GM21360 (cell line): Measurements from ENCODE around the gene AP4B1.
A peak's percentile ranks its signal among the peaks of the same experiment; 100 is the strongest.
"Not testable (repeated sequence)": the region's sequence is repeated elsewhere in the genome, so short reads cannot be mapped to it uniquely, and the experiment has no call there.

ENCODE experiments used
- ATAC-seq: cut with Tn5 transposase; IDR thresholded peaks from one replicate; pipeline ENCODE4 v1.9.1; 2021; ENCODE audit warnings: mild to moderate bottlenecking, moderate library complexity; ENCODE audit not compliant: unreplicated experiment

The AP4B1 gene

DNA sequence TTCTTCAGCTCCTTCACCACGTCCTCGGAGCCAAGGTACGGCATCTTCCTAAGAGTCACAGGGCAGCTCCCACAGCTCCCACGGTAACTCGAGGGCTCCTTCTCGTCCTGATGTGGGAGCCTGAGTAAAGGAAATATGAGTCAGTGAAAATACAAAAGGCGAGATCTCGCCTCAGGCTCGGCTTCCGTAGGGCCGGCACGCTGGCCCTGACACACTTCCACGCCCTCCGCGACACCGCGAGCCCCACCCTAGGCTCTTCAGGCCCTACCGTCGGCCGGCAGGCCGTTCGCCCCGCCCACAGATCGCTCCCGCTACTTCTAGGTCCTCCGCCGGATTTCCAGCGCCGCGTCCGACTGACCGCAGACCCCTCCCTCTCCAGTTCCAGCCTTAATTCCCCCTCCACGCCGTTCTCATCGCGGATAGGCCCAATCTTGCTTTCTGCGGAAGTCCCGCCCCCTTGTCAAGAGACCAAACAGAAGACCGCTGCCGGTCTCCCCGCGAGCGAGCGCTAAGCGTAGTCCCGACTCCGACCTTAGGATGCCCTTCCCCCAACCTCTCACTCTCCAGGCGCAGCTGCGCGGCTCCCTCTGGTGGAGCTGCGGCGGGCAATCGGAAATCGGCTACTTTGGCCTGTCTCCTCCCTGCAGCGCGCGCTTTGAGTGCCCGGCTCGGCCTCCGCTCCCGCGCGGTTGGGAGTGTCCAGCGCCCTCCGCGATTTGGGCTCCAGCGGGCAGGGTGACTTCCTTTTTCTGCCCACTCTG lies at the start of gene AP4B1, which contains the start of gene DCLRE1B:
Gene AP4B1, minus strand, starts transcription at position 126 of the 761 bp plus-strand sequence. Its CDS starts 82 bp downstream, at position 44.
Gene DCLRE1B, plus strand, starts transcription at position 653 of the 761 bp plus-strand sequence. CDS start 261 bp downstream, outside the sequence.
- ATAC-seq = peak; percentile 88

DNA sequence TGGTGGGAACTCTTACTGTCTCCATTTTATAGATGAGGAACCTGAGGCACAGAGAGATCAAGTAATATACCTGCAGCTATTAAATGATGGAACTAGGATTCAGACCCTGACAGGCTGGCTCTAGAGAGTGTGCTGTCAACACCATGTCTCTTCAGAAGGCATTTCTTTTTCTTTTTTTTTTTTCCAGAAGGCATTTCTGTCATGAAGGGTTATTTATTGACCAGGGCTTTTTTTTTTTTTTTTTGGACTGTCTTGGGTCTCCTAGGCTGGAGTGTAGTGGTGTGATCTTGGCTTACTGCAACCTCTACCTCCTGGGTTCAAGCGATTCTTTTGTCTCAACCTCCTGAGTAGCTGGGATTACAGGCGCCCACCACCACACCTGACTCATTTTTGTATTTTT lies 47.1 kb upstream of the AP4B1 start:
- no peak for ATAC-seq

GRCh38 chr1:113950908-113951307 lies 46.3 kb upstream of the AP4B1 start:
- no peak for ATAC-seq

DNA sequence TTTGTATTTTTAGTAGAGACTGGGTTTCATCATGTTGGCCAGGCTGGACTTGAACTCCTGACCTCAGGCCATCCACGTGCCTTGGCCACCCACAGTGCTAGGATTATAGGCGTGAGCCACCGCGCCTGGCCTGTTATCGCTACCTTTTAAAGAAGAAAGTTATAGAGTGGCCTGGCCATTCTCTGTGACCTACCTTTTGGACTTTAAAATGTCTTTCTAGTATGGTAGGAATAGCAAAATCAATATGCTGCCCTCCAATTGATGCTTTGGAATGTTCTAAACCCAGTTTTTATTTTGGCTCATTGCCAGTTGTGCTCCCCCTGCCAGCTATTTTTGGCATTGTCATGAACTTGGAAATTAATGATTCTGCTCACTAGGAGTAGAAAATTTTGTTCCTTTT lies 44.4 kb upstream of the AP4B1 start:
- ATAC-seq = no peak

DNA sequence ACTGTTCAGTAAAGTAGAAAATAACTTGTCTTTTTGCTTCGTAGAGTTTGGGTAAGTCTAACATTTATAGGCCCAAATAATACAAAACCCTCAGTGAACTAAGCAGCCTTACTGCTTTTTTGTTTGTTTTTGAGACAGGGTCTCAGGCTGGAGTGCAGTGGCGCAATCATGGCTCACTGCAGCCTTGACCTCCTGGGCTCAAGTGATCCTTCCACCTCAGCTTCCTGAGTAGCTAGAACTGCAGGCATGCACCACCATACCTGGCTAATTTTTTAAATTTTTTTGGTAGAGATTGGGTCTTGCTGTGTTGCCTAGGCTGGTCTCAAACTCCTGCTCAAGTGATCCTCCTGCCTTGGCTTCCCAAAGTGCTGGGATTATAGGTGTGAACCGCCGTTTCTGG lies 43.6 kb upstream of the AP4B1 start:
- ATAC-seq = not testable (repeated sequence)

DNA sequence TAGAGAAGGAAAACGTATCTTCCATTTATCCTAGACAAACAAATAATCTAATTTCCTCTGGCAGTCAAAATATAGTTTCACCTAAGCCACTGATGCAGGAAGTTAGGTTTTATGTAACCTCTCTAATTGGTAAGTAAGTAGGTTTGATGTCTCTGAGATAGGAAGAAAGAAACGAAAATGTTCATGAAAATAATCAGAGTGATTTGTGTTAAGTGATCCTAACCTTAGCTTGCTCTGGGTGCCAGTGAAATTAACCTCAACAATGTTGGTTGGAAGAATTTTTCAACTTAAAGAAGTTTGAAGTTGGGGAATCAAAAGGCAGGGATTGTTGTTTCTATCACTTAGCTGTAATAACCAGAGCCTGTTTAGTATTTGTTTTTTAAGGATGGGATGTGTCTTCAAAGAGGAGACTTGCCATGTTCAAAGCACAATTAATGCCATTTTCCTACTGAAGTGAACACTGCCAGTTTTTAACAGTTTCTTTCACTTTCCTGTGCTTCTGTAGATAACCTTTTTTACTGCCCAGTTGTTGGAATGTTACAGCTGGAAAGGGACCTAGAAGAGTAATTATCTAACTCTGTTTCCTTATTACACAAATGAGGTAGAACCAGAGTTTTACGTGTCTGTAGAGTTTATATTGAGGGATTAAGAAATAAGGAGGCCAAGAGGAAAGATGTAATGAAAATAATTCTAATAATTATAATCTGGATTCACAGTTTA lies 42.9 kb upstream of the AP4B1 start:
- ATAC-seq = no peak

DNA sequence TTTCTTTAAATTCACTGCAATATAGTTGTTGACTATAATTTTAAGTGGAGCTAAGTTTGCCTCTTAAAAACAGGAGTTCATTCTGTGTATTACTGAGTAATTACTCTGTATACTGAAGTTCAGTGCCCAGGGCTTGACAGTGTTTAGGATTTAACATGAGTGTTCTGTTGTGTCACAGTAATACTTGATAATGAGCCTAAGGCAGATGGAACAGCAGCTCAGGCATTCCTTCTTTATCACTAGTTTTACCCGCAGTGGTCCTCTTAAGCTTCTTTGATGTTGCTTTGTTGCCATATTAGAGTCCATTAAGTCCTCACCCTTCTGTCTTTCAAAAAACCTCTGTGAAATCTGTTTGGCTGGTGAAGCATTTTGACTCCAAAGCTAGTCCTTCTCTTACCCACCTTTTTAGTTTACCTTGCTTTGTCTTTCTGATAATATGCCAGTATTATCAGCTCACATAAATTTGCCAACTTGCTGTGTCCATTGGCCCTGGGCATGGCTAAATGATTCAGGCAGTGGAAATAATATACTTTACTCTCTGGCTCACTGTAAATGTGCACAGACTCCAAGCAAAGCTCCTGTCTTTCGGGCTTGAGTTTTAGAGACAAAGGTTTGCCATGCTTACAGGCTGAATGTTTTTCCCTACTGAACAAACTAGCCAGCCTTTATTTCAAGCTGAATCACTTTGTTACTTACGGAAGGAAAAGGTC lies 42.2 kb upstream of the AP4B1 start:
- no peak for ATAC-seq

DNA sequence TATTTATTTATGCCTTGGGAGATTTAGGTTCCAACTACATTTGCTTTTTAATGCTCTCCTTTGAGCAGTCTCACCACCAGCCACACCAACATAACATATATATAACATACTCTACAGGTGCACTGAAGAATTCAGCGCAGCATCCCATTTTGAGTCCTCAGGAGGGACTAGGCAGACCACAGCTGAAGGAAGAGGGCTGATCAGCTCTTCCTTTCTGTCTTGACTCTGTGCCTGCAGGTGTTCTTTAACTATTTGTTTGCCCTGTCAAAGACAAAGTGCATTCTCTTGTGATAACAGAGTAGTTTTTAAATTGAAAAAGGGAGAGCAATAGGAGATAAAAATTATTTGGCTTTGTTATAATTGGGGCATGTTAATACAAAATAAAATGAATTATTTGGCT lies 41.5 kb upstream of the AP4B1 start:
- no peak for ATAC-seq

- no peak for ATAC-seq
Measured at GRCh38 chr1:113945329-113945728, 40.7 kb upstream of the AP4B1 start.

- no peak for ATAC-seq
Measured at GRCh38 chr1:113943028-113943811, 38.6 kb upstream of the AP4B1 start.

DNA sequence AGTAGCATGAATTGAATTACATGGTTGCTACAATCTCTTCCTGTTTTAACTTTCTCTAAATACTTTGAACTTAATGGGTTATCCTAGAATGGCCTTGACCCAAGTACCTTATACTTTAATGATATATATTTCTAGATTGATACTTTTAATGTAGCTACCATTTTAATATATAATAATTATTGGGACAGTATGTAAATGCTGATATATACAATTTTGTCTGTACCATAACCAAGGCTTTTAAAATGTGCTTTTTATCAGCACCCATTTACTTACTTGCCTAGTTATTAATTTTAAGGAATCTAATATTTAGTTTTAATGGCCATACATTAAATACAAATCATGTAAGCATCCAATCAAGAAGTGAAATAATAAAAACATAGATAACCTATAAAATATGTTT lies 37.9 kb upstream of the AP4B1 start:
- no peak for ATAC-seq

DNA sequence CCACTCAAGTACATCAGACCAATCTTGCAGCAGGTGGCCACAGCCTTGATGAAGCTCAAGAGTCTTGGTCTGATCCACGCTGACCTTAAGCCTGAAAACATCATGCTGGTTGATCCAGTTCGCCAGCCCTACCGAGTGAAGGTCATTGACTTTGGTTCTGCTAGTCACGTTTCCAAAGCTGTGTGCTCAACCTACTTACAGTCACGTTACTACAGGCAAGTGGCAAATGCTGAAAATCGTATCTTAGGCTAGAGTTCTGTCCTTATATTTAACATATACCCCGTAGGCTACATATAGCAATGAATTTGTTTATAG lies 36.6 kb upstream of the AP4B1 start:
- no peak for ATAC-seq

DNA sequence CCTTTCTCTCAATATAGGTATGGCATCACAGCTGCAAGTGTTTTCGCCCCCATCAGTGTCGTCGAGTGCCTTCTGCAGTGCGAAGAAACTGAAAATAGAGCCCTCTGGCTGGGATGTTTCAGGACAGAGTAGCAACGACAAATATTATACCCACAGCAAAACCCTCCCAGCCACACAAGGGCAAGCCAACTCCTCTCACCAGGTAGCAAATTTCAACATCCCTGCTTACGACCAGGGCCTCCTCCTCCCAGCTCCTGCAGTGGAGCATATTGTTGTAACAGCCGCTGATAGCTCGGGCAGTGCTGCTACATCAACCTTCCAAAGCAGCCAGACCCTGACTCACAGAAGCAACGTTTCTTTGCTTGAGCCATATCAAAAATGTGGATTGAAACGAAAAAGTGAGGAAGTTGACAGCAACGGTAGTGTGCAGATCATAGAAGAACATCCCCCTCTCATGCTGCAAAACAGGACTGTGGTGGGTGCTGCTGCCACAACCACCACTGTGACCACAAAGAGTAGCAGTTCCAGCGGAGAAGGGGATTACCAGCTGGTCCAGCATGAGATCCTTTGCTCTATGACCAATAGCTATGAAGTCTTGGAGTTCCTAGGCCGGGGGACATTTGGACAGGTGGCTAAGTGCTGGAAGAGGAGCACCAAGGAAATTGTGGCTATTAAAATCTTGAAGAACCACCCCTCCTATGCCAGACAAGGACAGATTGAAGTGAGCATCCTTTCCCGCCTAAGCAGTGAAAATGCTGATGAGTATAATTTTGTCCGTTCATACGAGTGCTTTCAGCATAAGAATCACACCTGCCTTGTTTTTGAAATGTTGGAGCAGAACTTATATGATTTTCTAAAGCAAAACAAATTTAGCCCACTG lies 36.0 kb upstream of the AP4B1 start:
- no peak for ATAC-seq

DNA sequence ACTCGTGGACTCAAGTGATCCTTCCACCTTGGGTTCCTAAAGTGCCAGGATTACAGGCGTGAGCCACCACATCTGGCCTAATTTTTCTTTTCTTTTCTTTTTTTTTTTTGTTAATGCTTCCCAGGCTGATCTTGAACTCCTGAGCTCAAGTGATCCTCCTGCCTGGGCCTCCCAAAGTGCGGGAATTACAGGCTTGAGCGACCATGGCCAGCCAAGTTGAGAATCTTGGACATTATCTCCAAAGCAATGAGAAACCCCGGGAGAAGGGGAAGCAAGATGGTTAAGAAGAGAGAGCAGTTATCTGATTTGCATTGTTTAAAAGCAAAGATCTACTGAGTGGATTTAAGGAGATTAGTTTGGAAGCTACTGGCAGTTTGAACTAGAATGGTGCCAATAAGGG lies 33.6 kb upstream of the AP4B1 start:
- ATAC-seq = no peak

DNA sequence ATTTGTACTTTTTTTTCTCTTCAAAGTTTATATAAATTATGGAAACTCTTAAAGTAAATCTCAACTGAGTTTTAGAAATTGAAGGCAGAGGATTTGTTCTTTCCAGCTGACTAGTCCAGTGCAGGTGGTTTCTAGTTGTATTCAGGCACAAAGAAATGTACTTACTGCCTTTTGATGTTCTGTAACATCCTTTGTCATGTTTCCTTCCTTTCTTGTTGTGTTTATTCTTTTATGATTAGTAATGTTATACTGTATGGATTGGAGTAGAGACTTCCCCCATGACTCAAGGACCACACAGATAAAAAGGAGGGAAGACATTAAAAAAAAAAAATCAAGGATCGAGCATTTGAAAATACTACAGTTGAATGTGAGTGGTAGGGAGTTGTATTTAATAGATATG lies 32.5 kb upstream of the AP4B1 start:
- no peak for ATAC-seq

DNA sequence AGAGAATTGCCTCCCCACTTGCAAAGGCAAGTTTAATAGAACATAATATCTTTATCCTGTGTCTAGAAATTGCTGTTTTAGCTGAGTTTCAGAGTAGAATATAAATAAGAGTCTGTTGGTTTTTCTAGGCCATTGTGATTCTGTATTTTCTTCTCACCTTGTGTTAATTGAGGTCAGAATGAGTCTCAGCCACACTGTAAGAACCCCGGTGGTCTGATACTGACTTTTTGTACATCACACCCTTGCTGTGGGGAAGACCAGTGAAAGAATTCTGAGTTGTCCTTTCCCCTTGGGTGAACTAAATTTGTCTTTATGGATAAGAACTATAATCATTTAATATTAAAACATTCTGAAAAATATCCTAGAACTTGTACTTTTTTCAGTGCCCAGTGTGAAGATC lies 31.4 kb upstream of the AP4B1 start:
- ATAC-seq = no peak

- no peak for ATAC-seq
Measured at GRCh38 chr1:113935176-113935575, 30.6 kb upstream of the AP4B1 start.

GRCh38 chr1:113934511-113935055 lies 30.0 kb upstream of the AP4B1 start:
- no peak for ATAC-seq

- no peak for ATAC-seq
Measured at GRCh38 chr1:113934006-113934405, 29.4 kb upstream of the AP4B1 start.

DNA sequence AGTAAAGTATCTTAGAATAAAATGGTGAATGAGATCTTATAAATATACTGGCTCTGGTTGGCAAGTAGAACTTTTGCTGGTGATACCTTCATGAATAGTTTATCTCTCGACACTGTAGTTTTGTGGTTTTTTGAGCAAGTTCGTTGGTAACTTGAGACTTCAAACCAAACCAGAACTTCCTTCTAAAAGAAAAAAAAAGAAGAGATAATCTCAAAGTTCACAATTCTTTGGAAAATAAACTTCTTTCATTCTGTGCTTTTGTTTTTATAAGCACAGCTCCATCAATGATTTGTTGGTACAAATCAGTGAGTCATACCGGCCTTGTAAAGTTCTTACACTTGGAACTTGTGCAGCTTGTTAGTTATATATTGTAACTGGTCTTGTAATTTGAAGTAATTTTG lies 26.9 kb upstream of the AP4B1 start:
- ATAC-seq = no peak
